Left renal cortex interstitium (tissue), 4 donors: ENCODE measurements around the gene TBC1D24. TPM values are rescaled to one million over a fixed set of nuclear protein-coding genes. Genes with fewer than 3 reads are reported as not detected.

Experiments used
- DNase-seq, 4 donors: peaks; one replicate each; pipeline ENCODE4 v3.0.0-alpha.2; 2013; ENCODE audit warnings: low read depth in 4 of 4, low spot score in 2 of 4, missing footprints in 1 of 4
- polyA plus RNA-seq, 4 donors: library from polyadenylated mRNA; unstranded; fragments of 120-200 nt; gene quantifications; one replicate each; pipeline ENCODE4 v1.2.1, GENCODE V29; 2013; ENCODE audit not compliant: insufficient read length in 4 of 4

The TBC1D24 gene
- polyA plus RNA-seq, 4 donors: 14.1 to 24.4 (median 19.6) TPM

- no peak for DNase-seq
These were observed 6.7 kb downstream of the TBC1D24 start for GRCh38 chr16:2481676-2482075.

GRCh38 chr16:2482249-2482648, 7.3 kb downstream of the TBC1D24 start:
- DNase-seq: no peak

- DNase-seq: no peak
These were observed 8.0 kb downstream of the TBC1D24 start for GRCh38 chr16:2482708-2483534.

- DNase-seq: no peak
These were observed 9.3 kb downstream of the TBC1D24 start for GRCh38 chr16:2483939-2484897.

GRCh38 chr16:2484898-2485508, 10.1 kb downstream of the TBC1D24 start:
- DNase-seq: no peak

- DNase-seq: no peak
These were observed 11.0 kb downstream of the TBC1D24 start for GRCh38 chr16:2485811-2486507.

- no peak for DNase-seq
These were observed 12.0 kb downstream of the TBC1D24 start for GRCh38 chr16:2486645-2487516.

GRCh38 chr16:2487517-2487842, 12.6 kb downstream of the TBC1D24 start:
- DNase-seq: no peak

- DNase-seq: no peak
These were observed 13.1 kb downstream of the TBC1D24 start for GRCh38 chr16:2487903-2488531.

GRCh38 chr16:2489581-2489980, 14.7 kb downstream of the TBC1D24 start:
- DNase-seq: no peak

- no peak for DNase-seq
These were observed 15.5 kb downstream of the TBC1D24 start for GRCh38 chr16:2490190-2491105.

GRCh38 chr16:2492292-2492691, 17.4 kb downstream of the TBC1D24 start:
- no peak for DNase-seq

- no peak for DNase-seq
These were observed 18.7 kb downstream of the TBC1D24 start for GRCh38 chr16:2493605-2494004.

GRCh38 chr16:2494616-2495015, 19.7 kb downstream of the TBC1D24 start:
- no peak for DNase-seq

- no peak for DNase-seq
These were observed 20.1 kb downstream of the TBC1D24 start for GRCh38 chr16:2495041-2495440.

GRCh38 chr16:2496223-2497115, 21.5 kb downstream of the TBC1D24 start:
- DNase-seq: no peak

- no peak for DNase-seq
These were observed 22.2 kb downstream of the TBC1D24 start for GRCh38 chr16:2497116-2497630.
